Endodermal cell (in vitro differentiated cells): ENCODE results near the gene C11orf21. TPM values are rescaled to one million over a fixed set of nuclear protein-coding genes. Genes with fewer than 3 reads are reported as not detected.

Experiments used
- DNase-seq: peaks from one replicate; pipeline ENCODE4 v3.0.0-alpha.2; 2017
- H3K27ac ChIP-seq: 2 replicates; pipeline ENCODE4 v1.5.1; 2013; ENCODE audit warnings: mild to moderate bottlenecking, low read depth, low read length, moderate library complexity
- H3K27me3 ChIP-seq: 2 replicates; pipeline ENCODE4 v1.6.1; 2013; ENCODE audit warnings: mild to moderate bottlenecking, low read length, moderate library complexity; ENCODE audit not compliant: insufficient read depth, control insufficient read depth, poor library complexity, severe bottlenecking
- H3K36me3 ChIP-seq: 2 replicates; pipeline ENCODE4 v1.7.0; 2013; ENCODE audit warnings: mild to moderate bottlenecking, low read length, moderate library complexity; ENCODE audit not compliant: control insufficient read depth, insufficient read depth
- H3K4me1 ChIP-seq: one replicate; pipeline ENCODE4 v1.7.0; 2013; ENCODE audit warnings: low read length; ENCODE audit not compliant: control insufficient read depth, insufficient read depth
- H3K4me3 ChIP-seq: 2 replicates; pipeline ENCODE4 v1.5.1; 2013; ENCODE audit warnings: mild to moderate bottlenecking, low read length, moderate library complexity
- H3K9ac ChIP-seq: 2 replicates; pipeline ENCODE4 v1.6.1; 2013; ENCODE audit warnings: mild to moderate bottlenecking, low read length, moderate library complexity; ENCODE audit not compliant: poor library complexity, severe bottlenecking; ENCODE audit errors: extremely low read depth
- H3K9me3 ChIP-seq: 2 replicates; pipeline ENCODE4 v1.6.1; 2013; ENCODE audit warnings: mild to moderate bottlenecking, low read length, moderate library complexity; ENCODE audit not compliant: control insufficient read depth
- H3K27ac Mint-ChIP-seq: 2 replicates; pipeline ENCODE4 v1.8.0; 2020; ENCODE audit warnings: mixed read lengths
- H3K27me3 Mint-ChIP-seq: 2 replicates; pipeline ENCODE4 v1.8.0; 2021; ENCODE audit warnings: mild to moderate bottlenecking, mixed read lengths; ENCODE audit not compliant: insufficient read depth
- H3K36me3 Mint-ChIP-seq: 2 replicates; pipeline ENCODE4 v1.8.0; 2020; ENCODE audit warnings: low read depth, mixed read lengths
- H3K4me1 Mint-ChIP-seq: 2 replicates; pipeline ENCODE4 v1.8.0; 2020; ENCODE audit warnings: mixed read lengths
- H3K4me3 Mint-ChIP-seq: 2 replicates; pipeline ENCODE4 v1.8.0; 2020; ENCODE audit warnings: mild to moderate bottlenecking, moderate library complexity, mixed read lengths
- H3K9me3 Mint-ChIP-seq: 2 replicates; pipeline ENCODE4 v1.8.0; 2020; ENCODE audit warnings: mild to moderate bottlenecking, mixed read lengths
- CTCF ChIP-seq: fragments of 200-600 bp; sonication (generic); conservative IDR thresholded peaks from 2 replicates; pipeline ENCODE4 v1.5.0; 2021; ENCODE audit warnings: antibody characterized with exemption, mild to moderate bottlenecking
- WGBS, 2 experiments: methylation state at CpG; one replicate each; pipeline versions ENCODE4 v1.1.5 to v1.1.7; 2013; ENCODE audit warnings: missing lambda C conversion rate in 2 of 2, mixed read lengths in 1 of 2; ENCODE audit not compliant: insufficient coverage in 1 of 2, insufficient read length in 1 of 2; 5-methylcytosine and 5-hydroxymethylcytosine counted together
- total RNA-seq, 2 donors: library from RNA; stranded (reverse); fragmentation: NEBNext Ultra II Directional in 1 of 2; extraction: Animal tissue kit (Norgen Biotek cat#: 25700) in 1 of 2; gene quantifications; 2 replicates in 1 of 2; 3 replicates in 1 of 2; pipeline ENCODE4 v1.2.1, GENCODE V29; 2021

Gene C11orf21
- total RNA-seq, 2 donors from 2014 or later, result 0.20 TPM; not detected in 1

GRCh38 chr11:2276280-2277007, 25.3 kb downstream of the C11orf21 start:
- Mint-ChIP-seq H3K4me3 (no peak overlapping the region), H3K27ac (no peak overlapping the region), H3K4me1 (no peaks in the 10 kb centered on the region), H3K36me3 (no peaks in the 10 kb centered on the region), H3K27me3 (peaks cover 53% of the 10 kb centered on the region), H3K9me3 (peaks cover 12% of the 10 kb centered on the region)
- Histone ChIP-seq H3K4me3 (no peak overlapping the region), H3K9me3 (no peaks in the 10 kb centered on the region), H3K36me3 (no peaks in the 10 kb centered on the region), H3K27ac (no peak overlapping the region), H3K4me1 (no peaks in the 10 kb centered on the region), H3K9ac (no peak overlapping the region), H3K27me3 (peaks cover 49% of the 10 kb centered on the region)
- DNase-seq, result no peak
- TF ChIP-seq CTCF, result no peak
- 85 to 90% methylated on average over 11 to 14 of the region's 14 CpGs for WGBS, 2 experiments

GRCh38 chr11:2275334-2276279, 26.1 kb downstream of the C11orf21 start:
- Histone ChIP-seq H3K27ac (no peak overlapping the region), H3K36me3 (no peaks in the 10 kb centered on the region), H3K4me1 (no peaks in the 10 kb centered on the region), H3K9me3 (no peaks in the 10 kb centered on the region), H3K27me3 (peaks cover 58% of the 10 kb centered on the region), H3K4me3 (no peak overlapping the region), H3K9ac (no peak overlapping the region)
- Mint-ChIP-seq H3K9me3 (peaks cover 12% of the 10 kb centered on the region), H3K36me3 (no peaks in the 10 kb centered on the region), H3K4me1 (no peaks in the 10 kb centered on the region), H3K27me3 (peaks cover 59% of the 10 kb centered on the region), H3K27ac (no peak overlapping the region), H3K4me3 (no peak overlapping the region)
- TF ChIP-seq CTCF, result no peak
- 92 to 97% methylated on average over 23 to 30 of the region's 30 CpGs for WGBS, 2 experiments
- no peak for DNase-seq

- Mint-ChIP-seq H3K9me3 (peaks cover 4% of the 10 kb centered on the region), H3K36me3 (no peaks in the 10 kb centered on the region), H3K27me3 (peaks cover 69% of the 10 kb centered on the region), H3K27ac (no peak overlapping the region), H3K4me3 (no peak overlapping the region), H3K4me1 (no peaks in the 10 kb centered on the region)
- H3K9ac ChIP-seq, result no peak overlapping the region
- TF ChIP-seq CTCF, result no peak
- no peak overlapping the region for H3K4me3 ChIP-seq
- no peaks in the 10 kb centered on the region for H3K36me3 ChIP-seq
- peaks cover 76% of the 10 kb centered on the region for H3K27me3 ChIP-seq
- H3K4me1 ChIP-seq, result no peaks in the 10 kb centered on the region
- no peak for DNase-seq
- no peaks in the 10 kb centered on the region for H3K9me3 ChIP-seq
- H3K27ac ChIP-seq, result no peak overlapping the region
- WGBS, 2 experiments, result 88 to 93% methylated on average over 12 of the region's 12 CpGs
Measured at GRCh38 chr11:2273771-2274170, 27.9 kb downstream of the C11orf21 start.
